NOMO-1 (cell line): ENCODE results near the gene PTPRA.
"Not testable (repeated sequence)": the region's sequence is repeated elsewhere in the genome, so short reads cannot be mapped to it uniquely, and the experiment has no call there.

ENCODE experiments used
- DNase-seq, 2 experiments: peaks; one replicate each; lab custom pipeline; 2025; ENCODE audit not compliant: unreplicated experiment in 2 of 2; lab: John Stamatoyannopoulos, UW

Gene PTPRA

GRCh38 chr20:3067139-3068014, 194.1 kb downstream of the PTPRA start:
- no peak for DNase-seq

- no peak for DNase-seq
Measured at GRCh38 chr20:3068075-3068474, 194.8 kb downstream of the PTPRA start.

DNA sequence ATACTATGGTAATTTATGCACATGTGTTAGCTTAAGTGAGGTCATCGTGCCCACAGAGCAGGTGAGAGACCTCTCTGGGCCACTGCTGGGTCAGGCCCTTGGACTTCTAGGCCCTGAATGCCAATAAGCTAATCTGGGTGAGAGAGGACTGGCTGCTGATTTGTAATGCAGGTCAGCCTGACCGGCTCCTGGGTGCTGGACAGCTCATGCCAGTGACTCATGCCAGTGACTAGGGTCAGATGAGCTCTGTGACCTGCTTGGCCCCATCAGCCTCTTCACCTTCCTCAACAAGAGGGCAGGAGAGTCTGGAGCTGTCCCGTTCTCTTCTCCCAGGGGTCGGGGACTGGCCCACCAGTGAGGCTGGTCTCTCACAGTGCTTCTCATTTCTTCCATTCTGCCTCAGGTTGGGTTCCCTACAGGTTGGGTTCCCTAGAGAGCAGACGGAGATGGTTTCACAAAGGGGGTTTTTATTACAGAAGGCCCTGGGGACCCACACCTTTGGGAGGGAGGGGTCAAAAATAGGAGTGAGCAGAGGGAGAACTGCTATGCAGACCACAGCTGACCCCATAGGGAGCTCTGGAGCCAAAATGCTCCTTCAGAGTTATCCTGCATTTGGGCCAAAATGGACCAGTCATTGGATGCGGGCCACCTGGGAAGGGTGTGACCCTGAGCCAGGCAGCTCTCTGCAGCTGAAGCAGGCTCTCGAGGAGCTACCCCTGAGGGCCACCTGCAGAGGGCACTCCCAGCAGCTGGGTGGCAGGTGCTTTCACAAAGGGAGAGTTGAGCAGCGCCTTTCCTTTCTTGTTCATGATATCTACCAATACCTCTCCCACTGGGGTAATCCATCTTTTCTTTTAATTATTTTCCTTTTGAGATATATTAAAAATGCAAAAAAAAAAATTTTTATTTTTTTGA, 196.0 kb downstream of the PTPRA start:
- DNase-seq: no peak

GRCh38 chr20:3070725-3071124, 197.4 kb downstream of the PTPRA start:
- no peak for DNase-seq

GRCh38 chr20:3071266-3071609, 198.0 kb downstream of the PTPRA start:
- DNase-seq: no peak

GRCh38 chr20:3071610-3072529, 198.6 kb downstream of the PTPRA start, which contains the start of gene OXT:
Gene OXT, plus strand, starts transcription at chr20:3071620. Its CDS starts 36 bp downstream, at chr20:3071656.
- peak; percentile 9 to 24 for DNase-seq

DNA sequence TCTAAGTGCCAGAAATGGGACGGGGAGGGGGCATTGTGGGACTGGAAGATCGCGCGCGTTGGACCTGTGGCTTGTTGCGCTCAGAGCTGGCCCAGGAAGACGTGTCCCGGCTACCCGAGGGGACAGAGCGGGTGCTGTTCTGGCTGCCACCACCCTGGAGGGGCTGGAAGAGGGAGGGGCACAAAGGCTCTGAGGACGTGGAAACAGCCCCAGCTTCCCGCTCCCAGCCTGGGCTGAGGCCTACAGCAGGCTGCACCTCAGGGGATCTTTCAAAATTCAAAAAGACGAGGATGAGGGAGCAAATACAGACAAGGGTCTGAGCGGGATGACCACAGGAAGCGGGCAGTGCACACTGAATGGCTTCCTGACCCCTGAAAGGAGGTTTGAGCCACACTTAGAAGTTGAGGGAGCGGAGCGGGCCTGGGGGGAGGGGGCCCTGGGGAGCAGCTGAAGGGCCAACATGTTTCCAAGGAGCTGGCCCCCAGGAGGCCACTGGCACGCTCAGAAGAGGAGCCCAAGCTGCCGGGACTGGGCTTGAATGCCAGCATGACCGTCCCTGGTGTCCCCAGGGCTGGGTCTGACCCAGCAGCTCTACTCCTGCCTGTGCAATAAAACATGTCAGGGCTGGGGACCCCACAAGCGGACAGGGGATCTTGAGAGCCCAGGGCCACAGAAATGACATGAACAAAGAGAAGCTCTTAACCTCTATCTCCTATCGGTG, 199.4 kb downstream of the PTPRA start:
- no peak for DNase-seq

DNA sequence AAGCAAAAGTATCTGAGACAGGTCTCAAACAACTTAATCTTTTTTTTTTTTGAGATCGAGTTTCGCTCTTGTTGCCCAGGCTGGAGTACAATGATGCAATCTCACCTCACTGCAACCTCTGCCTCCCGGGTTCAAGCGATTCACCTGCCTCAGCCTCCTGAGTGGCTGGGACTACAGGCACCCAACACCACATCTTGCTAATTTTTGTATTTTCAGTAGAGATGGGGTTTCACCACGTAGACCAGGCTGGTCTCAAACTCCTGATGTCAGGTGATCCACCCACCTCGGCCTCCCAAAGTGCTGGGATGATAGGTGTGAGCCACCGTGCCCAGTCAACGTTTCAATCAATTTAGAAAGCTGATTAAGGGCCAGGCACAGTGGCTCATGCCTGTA, 200.0 kb downstream of the PTPRA start:
- not testable (repeated sequence) for DNase-seq

DNA sequence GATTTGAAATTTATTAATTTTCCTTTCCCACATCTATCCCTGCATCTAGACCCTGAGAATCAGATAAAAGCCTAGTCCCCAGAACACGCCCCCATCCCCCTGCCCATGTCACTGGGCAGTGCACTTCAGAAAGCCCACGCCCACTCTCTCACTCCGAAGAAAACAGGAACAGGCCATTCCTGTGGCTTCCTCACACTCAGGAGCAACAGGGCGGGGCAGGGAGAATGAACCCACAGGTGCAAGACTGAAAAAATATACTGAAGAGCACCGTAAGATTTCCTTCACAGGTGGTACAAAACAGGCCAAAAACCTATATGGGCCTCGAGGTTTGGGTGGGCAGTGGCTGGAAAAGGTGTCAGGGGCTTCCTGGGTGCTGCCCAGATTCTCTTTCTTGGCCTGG, 201.5 kb downstream of the PTPRA start:
- peak; percentile 11 to 19 for DNase-seq

GRCh38 chr20:3075315-3075714, 202.0 kb downstream of the PTPRA start:
- DNase-seq: not testable (repeated sequence)

- DNase-seq: peak; percentile 13 to 23
Measured at GRCh38 chr20:3077618-3078134, 204.4 kb downstream of the PTPRA start.

DNA sequence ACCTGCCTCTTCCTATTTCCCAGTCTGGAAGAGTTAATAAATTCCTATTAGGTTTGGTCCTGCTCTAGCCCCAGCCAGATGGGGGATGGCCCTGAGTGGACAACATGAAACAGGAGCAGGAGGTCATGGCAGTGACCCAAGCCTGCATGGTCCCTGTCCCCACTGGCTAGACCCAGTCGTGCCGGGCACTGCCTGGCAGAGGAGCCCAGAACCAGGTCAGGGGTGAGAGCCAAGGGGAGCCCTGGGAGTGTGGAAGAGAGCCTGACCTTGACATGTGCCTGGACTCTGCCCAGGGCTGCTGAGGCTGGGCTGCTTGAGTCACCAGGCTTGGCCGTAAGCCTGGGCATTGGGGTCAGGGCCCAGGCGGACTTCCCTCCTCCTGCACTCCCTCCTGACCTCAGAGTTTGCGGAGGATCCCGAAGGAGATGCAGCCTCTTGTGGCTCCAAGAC, 207.7 kb downstream of the PTPRA start:
- no peak for DNase-seq

DNA sequence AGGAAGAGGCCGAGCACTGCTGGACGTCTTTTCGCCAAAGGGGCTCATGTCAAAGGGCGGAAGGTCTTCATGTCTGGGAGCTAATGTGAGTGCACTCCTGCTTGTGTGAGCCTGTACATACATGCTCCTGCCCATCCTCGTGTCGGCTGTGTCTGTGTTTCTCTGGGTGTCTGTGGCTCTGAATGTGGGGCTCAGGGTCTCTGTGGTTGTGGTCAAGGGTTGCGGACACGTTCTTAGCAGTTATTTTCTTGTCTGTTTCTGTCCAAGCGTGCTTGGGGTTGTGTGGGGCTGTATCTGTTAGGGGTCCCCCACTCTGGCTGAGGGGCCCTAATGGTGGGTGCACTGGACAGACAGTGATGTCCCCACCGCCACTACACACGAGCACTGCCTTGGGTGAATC, 208.4 kb downstream of the PTPRA start:
- DNase-seq: no peak

GRCh38 chr20:3082306-3082951, 209.1 kb downstream of the PTPRA start:
- no peak for DNase-seq

- DNase-seq: no peak
Measured at GRCh38 chr20:3082955-3083952, 210.0 kb downstream of the PTPRA start.

DNA sequence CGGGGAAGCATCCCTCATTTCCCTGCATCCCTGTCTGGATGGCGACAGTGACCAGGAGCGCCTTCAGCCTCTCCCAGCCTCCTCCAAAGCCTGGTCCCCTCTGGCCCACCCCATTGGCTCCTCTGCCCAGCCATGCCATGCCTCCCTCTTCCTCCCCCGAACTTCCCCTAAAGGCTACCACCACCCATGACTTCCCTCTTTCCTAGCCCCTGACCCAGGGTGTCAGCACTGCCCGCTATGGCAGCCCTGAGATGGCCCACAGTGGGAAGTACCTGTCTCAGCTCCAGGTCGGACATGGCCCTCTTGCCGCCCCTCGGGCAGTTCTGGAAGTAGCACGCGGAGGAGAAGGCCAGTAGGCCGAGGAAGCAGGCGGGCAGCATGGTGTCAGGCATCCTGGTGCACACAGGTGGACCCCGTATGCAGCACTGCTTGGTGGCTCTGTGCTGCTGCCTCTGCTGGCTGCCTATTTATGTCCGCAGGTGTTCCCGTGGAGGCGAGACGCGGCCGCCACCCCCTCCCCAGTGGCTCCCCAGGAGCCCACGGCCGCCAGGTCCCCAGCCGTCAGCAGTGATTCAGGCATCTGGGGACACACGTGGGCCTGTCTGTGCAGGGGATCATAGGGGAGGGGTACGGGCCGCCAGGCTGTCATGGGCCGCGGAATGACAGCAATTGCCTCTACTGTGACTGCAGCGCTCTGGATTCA, 211.2 kb downstream of the PTPRA start, which contains the start of gene AVP:
TSS of gene AVP (minus strand) at position 442 of the 703 bp plus-strand sequence. CDS start at position 392, 50 bp downstream.
- DNase-seq: no peak

GRCh38 chr20:3084986-3085360, 211.7 kb downstream of the PTPRA start:
- DNase-seq: no peak
